GM21360 (cell line): ENCODE measurements around the gene YPEL3.
"Not testable (repeated sequence)": the region's sequence is repeated elsewhere in the genome, so short reads cannot be mapped to it uniquely, and the experiment has no call there.

Source experiments
- ATAC-seq: cut with Tn5 transposase; IDR thresholded peaks from one replicate; pipeline ENCODE4 v1.9.1; 2021; ENCODE audit warnings: mild to moderate bottlenecking, moderate library complexity; ENCODE audit not compliant: unreplicated experiment

YPEL3 gene

DNA sequence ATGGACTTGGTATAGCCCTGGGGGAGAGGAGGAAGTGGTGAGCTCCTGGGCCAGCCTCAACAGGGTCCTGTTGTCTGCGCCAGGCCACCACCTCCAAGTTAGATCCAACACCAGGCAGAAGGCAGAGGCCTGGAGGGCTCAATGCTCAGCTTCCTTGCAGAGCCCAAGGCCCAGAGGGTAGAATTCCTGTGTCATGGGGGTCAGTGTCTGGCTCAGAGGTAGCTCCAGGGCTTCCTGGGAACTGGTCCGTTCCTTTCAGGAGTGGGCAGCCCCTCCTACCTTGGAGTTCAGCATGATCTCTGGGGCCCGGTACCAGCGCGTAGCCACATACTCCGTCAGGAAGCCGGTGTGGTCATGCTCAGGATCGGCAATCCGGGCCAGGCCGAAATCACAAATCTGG is 21.8 kb upstream of the YPEL3 start:
- no peak for ATAC-seq

DNA sequence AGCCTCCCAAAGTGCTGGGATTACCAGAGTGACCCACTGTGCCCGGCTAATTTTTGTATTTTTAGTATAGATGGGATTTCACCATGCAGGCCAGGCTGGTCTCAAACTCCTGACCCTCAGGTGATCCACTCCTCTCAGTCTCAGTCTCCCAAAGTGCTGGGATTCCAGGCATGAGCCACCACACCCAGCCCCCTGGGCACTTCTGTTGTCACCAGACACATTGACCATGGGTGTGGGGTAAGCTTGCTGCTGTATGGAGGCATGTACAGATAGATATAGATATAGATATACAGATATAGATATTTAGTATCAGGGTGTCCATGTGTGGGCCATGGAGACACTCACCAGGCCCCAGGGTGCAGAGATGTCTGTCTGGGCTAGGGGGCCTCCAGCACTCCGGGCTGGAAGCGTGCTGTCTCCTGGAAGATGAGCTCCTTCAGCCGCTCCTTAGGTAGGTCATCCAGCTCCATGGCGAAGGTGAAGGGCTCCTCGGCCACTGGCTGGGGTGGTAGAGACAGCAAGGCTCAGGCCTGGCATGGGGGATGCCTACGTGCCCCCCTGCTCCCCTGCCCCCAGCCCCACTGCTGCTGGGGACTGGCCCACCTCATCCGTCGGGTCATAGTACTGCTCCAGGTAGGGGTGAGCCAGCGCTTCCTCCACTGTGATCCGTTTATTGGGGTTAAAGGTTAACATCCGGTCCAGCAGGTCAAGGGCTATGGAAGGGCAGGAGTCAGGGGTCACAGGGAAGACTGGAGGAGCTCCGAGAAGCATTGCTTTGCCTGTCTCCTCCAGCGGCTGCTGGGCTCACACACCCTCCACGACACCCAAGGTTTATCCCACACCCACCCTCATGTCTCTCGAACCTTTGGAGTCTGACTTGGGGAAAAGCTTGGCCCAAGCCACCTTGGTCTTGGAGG is 20.5 kb upstream of the YPEL3 start:
- ATAC-seq = no peak

DNA sequence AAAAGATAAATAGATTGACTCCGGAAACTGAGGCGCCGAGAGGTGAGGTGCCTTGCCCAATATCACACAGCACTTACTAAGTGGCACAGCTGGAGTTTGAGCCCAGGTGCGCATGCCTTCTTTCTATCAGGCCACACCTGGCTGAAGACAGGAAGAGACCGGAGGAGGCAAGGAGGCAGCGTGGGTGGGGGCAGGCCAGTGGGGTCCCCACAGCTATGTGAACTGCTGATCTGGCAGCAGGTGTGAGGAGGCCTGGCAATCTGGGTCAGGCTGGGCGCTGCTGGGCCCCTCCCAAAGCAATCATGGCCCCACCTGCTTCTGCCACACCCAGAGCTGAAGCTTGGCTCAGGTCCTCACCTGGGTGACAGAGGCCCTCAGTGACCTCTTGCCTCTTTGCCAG is 19.2 kb upstream of the YPEL3 start:
- ATAC-seq = no peak

DNA sequence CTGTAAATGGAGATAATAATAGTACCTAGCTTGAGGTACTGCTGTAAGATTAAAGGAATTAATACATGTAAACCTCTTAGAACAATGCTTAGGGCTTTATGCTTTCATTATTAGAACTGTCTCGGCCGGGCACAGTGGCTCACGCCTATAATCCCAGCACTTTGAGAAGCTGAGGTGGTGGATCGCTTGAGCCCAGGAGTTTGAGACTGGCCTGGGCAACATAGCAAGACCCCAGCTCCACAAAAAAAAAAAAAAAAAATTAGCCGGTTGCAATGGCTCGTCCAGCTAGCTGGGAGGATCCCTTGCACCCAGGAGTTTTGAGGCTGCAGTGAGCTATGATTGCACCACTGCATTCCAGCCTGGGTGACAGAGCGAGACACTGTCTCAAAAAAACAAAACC is 18.8 kb upstream of the YPEL3 start:
- not testable (repeated sequence) for ATAC-seq

DNA sequence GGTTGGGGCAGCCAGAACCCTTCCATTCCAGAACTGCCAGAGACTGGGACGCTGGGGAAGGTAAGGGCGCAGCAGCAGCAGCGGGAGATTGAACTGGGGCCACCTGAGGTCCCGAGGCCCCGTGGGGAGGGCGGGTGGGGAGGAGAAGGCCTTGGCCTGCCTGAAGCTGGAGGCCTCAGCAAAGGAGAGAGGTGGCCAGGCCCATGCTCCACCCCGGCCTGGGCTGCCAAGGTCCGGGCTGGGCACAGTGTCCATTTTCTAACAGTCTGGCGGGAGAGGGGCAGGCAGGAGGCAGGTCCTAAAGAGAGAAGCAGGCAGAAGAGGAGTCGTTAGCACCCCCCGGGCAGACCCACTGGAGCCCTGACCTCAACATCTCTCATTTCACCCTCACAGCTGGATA is 18.4 kb upstream of the YPEL3 start:
- no peak for ATAC-seq

DNA sequence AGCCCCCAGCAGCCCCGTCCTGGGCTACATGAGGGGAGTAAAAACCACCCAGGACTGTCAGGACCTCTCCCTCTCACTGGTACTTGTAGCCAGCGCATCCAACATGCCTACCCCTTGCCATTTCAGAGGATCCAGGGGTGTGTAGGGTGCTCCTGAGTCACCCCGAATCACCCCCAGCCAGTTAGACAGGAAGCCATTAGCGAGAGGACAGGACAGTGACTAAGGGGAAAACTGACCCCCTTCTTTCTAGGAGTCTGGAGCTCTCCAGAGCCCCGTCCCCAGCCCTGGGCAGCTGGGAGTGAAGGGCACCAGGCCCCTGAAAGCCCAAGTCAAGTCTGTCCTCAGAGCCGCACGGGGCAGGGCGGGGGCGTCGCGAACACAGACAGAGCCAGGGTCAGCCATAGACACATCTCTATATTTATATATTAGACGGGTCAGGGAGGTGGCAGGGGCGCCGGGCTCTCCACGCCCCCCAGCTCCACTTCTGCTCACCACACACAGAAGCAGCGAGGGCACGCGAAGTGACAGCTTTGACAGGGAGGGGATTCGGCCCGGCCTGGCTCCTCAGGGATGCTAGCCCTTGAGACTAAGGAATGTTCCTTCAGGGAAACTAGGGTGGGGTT is 17.8 kb upstream of the YPEL3 start:
- ATAC-seq = no peak

DNA sequence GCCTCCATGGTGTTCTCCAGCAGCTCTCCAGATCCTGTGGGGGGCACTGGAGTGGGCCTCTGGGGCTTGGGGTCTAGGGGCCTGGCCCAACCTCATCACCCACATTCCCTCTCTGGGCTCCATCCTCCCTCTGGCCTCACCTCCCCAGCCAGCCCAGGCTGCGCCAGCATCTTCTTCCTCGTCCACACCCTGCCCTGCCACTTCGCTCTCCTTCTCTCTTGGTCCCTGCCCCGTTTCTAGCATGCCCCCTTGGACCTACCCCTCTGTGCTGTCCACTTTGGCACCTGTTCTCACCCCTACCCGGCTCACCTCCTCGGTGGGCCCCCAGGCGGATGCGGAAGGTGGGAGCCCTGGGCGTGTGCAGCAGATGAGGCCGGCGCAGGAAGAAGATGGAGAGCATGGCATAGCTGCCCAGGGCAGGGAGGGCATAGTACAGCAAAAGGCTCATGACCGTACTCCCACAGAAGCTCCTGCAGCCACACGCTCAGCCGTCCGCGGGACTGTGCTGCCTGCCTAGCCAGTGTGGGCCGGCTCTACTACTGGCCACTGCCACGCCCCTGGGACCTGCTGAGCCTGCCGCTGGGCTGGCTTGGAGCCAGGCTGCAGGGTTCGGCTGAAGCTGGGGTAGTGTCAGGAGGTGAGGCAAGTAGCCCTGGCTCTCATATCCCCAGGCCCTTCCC is 17.2 kb upstream of the YPEL3 start, which contains the start of gene GDPD3:
TSS of gene GDPD3 (minus strand) at position 507 of the 680 bp plus-strand sequence. CDS start at position 448, 59 bp downstream.
- ATAC-seq = no peak

DNA sequence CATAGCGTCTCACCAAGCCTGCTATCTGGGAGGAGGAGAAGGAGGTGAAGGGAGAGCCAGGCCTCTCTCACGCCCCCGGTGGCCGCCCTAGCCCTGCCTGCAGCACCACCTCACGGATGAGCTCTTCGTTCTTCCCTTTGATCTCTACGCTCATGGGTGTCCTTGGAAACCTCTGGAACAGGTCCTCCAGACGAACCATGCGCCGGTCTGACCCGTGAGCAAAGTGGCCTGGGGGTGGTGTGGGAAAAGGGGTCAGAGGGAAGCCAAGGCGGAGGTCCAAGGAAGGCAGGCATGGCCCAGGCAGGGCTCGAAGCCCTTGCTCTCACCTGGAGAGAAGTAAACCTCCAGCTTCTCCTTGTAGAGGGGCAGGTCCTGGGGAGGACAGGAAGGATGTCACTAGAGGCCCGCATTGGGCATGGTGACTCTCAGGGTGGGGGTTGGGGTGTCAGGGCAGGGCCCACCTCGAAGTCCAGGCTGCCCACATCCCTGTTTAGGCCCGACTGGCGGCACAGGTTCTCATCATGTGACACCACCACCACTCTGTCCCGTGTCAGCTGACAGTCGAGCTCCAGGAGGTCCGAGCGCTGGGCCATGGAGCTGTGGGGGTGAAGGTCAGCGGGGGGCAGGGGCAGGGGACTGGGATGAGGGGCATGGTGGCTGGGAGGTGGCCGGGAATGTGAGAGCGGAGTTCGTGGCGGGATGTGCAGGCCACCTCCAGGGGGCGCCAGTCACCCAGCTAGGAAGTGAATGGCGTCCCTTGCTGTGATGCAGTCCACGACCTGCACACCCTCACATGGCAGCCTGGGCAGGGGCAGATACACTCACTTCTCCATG is 16.4 kb upstream of the YPEL3 start:
- no peak for ATAC-seq

DNA sequence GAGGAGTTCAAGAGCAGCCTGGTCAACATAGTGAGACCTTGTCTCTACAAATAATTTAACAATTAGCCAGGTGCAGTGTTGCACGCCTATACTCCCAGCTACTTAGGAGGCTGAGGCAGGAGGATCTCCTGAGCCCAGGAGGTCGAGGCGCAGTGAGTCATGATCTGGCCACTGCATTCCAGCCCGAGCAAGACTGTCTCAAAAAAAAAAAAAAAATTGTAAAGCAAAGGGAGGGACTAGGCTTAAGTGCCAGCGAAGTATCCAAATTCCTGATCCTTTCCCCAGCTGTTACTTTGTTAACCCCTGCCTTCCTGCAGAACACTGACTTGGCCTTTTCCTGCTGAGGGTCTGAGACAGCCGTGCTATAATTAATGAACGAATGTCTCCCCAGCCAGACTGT is 14.6 kb upstream of the YPEL3 start:
- ATAC-seq = no peak

DNA sequence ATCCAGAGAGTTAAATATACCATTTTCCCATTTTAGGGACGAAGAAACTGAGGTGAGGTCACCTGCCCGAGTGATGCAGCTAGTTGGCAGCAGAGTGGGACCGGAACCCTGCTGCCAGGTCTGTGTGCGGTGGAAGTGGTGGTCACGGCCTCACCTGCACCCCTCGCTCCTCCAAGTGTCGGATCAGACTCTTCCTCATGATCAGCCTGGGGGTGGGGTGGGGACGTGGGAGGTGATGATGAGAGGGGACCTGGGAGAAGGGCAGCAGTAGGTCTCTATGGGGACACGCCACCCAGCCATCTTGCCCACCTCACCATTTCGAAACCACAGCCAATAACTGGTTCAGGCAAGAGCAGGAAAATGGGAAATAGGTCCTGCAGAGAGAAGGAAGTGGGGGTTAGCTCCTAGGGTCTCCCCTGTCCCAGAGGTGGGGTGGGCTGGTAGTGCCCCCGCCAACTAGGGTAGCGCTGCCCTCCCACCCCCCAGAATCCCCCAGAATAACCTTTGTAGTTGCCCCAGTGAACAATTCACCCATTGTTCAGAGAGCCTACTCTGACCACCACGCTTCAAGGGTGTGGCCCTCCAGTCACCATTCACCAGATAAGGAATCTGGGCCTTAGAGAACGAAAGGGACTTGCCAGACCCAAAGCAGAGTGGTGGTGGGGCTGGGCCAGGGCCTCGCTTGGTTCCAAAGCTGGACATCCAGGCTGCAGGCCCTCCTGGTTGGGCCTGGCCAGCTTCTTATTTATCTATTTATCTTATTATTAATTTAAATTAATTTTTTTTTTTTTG is 12.2 kb upstream of the YPEL3 start:
- ATAC-seq = no peak

DNA sequence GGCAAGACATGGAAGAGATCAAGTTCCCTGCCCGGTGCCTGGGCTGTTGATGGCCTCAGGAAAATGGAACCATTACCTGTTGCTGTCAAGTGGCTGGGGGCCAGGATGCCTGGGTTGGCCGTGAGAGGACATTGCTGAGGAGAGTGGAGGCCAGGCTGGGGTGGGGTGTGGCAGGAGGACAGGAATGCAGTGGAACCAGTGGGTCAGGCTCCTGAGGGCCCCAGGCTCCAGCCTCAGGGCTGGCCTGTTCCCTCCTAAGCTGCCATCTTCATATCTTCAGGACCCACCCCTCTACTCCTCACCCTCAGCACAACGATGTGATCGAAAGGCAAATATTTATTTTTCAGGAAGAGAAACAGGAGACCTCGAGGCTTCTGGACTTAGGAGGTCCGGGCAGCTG is 8.5 kb upstream of the YPEL3 start:
- ATAC-seq = no peak

DNA sequence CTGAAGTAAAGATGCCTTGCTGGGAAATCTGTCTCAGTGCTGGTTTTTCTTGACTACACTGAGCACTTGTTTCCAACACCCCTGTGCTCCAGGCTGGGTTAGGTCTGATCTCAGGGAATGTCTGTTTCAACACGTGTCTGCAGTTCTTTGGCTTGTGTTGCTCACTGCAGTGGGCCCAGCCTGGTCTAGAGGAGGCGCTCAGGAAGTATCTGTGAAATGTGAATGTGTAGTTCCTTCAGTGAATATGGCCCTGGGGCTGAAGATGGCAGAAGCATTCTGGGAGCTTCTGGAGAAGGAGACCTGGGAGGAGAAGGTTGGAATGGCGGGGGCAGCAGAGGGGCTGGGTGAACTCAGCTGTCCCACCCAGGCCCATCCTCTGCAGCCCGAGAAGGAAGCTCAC is 8.1 kb upstream of the YPEL3 start:
- ATAC-seq = no peak

DNA sequence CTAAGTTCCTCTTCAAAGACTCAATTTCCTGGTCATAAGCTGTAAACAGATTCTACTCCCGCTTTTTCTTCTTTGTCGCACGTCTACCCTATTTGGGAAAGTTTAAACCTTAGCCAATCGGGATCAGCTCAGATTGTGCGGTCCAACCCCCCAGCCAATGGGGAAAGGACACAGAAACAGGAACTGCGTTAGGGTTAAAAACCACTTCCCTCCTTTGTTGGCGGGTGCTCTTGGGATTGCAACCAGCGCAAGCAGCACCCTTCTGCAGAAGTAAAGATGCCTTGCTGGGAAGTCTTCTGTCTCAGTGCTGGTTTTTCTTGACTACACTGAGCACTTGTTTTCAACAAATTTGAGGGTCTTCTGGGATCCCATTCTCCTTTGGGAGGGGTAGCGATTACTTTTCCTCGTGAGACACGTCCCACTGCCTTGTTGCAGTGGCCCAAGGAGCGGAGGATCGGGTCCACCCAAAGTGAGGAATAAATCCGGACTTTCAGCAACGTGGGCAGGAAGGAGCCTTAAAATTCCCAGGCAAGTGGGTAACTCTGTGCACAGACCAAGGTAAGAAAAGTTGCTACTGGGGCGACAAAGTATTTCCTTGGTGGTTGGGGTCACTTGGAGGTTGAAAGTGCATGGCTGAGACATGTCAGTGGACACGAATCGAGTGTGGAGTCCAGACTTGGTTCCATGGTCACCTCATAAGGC is 1.0 kb upstream of the YPEL3 start:
- ATAC-seq = no peak

DNA sequence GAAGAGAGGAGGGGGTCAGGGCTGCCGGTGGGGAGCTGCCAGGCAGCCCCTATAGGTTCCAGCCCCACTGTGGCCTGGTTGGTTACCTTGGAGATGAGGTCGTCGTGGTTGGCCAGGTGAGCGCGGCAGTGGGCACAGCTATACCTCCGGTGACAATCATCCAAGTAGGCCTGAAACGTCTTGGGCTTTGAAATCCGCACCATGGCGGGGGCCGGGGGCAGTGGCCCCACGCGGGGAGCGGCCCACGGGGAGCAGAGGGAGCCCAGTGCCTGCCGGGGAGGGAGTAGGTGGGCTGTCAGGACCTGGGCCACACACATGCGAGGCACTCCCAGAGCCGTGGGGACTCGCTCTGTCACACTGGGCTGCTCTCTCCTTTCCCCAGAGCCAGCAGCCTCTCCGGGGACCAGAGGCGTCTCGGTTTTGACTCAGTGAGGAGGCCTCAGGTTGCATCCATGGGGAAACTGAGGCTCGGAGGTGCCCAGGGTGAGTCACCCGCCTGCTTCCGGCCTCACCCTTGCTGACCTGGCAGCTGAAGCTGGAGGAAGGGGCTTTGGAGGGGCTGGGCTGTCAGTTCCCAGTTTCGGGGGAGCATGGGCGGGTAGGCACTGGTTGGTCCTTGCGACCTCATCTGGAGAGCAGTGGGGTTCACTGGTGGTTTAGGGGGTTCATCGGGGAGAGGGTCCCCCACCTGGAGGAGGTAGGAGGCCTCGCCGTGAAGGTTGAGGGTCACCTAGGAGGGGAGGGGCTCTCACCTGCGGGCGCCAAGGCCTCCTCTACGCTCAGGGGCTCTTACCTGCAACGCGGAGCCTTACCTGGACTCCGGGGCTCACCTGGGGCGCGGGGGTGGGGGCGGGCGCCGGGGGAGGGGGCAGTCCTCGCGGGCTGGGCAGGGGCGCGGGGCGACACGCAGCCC is 591 bp downstream of the YPEL3 start:
- no peak for ATAC-seq

DNA sequence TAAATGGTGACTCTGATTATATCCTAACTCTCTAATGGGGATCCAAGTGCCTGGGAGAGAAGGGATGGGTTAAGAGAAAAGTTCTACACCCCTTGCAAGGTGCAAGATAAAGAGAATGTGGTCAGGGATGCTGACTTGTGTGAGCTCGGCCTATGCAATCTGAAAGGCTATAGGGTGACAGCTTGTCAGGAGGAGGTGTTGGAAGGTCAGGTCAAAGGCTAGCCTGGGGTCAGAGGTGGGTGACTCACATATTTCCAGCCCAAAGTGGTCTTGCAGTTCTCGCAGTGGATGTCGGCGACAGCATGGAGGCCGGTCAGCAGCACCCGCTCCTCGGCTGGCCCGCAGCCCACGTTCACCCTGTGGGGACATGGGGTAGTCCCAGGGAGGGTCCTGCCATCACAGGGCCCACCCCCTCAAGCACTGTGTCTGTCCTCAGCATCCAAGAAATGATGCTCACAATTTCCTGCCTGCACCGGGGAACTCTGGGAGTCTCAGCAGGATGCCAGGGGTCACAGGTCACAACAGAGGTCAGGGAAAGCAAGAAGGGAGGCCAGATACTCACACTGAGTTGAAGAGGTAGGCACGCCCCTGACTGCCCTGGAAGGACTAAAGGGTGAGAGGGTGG is 1.4 kb downstream of the YPEL3 start:
- ATAC-seq = no peak

DNA sequence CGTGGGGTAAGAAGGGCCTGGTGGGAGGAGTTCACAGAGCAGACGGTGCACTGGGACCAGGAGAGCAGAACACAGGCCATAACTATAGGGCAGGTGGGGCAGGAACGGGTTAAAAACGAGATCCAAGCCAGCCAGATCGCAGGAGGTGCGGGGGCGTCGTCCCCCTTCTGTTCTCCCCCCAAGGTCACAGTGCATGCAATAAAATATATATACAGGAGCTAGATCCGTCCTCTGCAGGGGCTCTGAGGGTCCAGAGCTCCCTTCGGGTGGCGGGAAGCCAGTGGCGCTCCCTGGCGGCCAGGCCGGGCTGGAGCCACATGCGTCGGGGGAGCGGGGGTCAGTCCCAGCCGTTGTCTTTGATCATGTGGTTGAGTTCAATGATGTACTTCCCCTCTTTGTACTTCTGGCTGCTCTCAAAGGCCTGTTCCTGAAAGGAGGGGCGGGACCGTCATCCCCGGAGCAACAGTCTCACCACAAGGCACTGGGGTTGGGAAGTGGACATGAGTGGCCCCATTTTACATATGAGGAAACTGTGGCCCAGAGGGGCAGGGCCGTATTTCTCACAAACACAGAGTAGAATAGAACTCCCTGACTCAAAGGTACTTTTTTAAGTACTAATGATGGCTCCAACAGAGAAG is 3.5 kb downstream of the YPEL3 start:
- ATAC-seq = peak; percentile 39
